NCI-H146 treated with DMSO at 0.1 percent for 48 hours (cell line): ENCODE measurements around the gene ASPG.

Source experiments
- DNase-seq: peaks from one replicate; lab custom pipeline; 2025; ENCODE audit not compliant: unreplicated experiment; lab: John Stamatoyannopoulos, UW

Gene ASPG

DNA sequence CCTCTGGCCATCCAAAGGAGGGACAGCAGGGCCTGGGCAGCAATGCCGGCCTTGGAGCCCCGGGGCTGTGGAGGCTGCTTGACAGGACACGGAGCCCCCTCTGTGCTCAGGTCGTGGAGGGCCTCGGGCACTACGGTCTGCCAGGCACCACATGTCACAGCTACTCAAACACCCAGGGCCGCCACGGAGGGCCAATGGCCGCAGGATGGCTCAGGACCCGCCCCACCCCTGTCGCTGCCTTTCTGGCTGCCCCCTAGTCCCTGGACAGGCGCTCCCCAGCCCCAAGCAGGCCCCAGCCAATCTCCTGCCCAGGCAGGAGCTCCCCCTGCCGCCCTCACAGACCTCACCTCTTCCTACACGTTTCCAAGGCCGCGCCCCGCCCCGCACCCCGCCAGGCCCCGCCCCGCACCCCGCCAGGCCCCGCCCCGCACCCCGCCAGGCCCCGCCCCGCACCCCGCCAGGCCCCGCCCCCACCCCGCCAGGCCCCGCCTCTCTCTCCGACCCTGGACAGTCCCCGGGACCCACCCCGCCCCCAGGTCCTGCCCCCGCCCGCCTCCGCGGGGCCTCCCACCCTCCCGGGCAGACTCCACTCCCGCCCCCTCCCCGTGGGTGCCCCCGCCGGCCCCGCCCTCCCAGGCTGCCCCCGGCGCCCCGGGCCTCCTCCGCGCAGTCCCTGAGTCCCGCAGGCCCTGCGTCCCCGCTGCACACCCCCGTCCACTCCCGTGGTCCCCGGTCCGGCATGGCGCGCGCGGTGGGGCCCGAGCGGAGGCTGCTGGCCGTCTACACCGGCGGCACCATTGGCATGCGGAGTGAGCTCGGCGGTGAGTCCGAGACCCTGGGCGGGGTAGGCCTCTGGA, at the start of gene ASPG:
ASPG (plus strand) TSS at position 669 of the 857 bp plus-strand sequence; CDS start at position 740, 71 bp downstream.
- DNase-seq, result no peak

DNA sequence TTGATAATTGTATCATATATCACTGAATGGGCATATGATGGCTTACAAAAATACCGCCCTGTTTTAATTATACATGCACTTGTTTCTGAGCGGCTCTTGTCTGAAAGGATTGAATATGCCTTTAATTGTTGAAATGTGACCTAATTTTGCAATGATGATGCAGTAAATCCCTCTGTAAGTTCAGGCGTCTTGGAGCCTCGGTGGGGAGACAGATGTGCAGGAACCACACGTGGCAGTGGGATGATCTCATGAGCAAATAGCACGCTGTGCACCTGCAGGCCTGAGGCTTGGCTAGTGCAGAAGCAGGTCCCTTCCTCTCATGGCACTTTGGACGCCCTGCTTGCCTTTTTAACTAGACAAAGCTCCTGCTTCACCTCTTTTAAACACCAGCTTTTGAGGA, 49.3 kb upstream of the ASPG start:
- no peak for DNase-seq

DNA sequence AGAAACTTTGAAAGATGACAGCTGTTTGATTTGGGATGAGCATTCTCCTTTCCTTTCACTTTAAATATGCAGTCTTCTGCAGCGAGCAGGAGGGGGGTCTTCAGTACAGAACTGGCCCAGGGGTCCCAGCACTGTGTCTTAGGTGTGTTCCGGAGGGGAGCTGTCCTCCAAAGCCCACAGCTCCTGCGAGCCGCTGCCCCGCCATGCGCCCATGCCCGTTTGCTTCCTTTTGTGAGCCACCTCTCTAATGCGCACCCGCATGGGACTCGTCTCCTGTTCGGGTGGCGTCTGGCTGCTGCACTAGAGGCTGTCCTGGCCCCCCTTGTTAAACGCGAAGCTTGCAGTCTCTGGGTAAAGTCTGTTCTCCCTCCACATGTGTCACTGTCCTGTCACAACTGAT, 48.4 kb upstream of the ASPG start:
- DNase-seq, result no peak

DNA sequence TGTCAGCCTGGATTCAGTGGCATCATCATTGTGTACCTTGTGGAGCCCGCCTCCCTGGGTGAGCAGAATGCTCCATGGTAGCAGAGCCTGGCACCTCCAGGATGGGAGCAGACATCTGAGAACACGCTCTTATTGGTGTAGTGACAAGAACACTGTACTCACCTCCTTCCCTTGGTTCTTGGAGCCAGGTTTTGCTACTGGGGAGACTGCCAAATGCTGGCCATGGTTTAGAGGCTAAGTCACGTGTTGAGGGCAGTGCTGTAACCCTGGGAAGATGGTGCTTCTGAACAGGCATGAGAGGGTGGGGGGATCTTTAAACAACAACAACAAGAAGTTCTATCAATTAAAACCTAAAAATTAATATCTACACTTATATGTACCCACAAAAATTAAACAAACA, 47.6 kb upstream of the ASPG start:
- DNase-seq, result no peak

DNA sequence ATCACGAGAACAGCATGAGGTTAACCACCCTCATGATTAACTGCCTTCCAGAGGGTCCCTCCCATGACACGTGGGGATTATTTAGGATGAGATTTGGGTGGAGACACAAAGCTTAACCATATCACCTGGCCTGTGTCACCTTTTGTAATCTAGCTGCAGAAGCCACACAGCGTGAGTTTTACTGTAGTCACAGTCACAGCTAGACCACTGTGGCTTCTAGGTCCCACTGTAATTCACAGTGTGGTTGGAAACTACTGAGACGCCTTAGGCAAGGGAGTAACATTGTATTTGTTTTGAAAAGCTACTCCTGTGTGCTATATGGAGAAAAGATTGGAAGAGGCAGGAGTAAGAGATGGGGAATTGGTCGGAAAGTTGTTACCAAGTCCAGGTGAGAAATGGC, 46.3 kb upstream of the ASPG start:
- DNase-seq, result no peak

DNA sequence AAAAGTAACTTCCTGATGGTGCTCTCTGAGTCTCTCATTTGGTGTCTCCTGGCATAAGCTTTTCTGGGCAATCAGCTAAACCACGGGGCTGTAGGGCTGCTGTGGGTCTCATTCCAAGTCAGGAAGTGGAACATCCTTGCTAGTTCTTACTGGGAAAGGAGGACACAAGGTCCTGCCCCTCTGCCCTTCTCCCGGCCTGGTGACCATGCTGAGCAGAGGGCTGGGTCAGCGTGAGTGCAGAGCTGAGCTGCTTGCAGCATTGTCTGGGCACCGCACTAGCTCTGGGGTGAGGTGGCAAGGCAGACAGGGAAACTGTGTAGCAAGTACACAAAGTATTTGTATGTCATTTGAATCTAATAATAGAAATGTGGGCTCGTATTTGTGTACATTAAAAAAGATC, 45.0 kb upstream of the ASPG start:
- no peak for DNase-seq

DNA sequence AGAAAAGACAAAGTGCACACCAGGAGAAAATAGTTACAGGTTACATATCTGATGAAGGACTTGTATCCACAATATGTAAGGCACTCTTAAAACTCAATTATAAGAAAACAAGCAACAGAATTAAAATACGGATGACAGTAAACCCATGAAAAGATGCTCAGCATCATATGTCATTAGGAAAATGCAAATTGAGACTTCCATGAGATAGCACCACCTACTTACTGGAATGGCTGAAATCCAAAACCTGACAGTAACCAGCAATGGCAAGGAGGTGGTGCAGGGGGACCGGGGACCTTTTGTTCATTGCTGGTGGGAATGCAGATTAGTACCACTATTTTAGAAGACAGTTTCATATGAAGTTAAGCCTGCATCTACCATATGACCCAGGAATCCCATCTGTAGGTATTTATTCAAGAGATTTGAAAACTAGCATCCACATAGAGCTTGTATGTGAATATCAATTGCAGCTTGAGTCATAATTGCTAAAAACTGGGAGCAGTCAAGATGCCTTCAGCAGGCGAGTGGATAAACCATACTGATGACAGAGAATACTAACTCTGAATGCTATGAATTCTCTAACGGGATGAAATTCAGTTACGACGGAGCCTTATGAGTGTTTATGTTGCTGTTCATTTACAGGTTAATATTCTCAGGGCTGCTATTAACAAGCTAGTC, 43.9 kb upstream of the ASPG start:
- no peak for DNase-seq

DNA sequence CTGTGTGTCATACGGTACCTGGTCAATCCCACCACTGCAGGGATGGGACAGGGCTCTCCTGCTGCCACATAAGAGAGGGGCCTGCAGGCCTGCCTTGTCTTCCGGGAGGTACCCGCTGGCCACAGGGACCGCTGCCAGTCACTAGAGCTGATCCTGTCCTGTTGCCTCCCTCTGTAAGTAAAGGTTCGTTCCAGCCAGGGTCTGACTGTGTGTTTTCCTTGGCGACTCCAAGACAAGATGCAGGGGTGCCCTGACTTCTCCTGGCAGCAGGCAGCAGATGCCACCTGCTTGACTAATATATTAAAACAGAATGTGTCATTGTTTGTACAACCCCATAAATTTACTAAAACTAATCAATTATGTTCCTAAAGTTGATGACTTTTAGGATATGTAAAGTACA, 41.5 kb upstream of the ASPG start:
- DNase-seq, result no peak

DNA sequence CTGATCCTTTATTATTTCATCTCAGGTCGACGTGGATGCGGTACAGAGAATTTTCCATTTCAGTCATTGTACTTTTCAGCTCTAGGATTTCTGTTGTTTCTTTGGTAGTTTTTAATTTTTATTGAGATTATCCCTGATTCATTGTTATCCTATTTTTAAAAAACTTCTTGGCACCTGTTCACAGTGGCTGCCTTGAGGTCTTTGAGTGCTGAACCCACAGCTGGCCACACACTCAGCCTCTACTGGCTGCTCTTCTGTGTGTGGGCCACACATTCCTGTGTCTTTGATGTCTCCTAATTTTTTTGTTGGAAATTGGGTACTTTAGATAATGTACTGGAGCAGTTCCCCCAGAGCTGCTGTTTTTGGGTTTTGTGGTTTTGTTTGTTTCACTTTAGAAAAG, 37.7 kb upstream of the ASPG start:
- no peak for DNase-seq

DNA sequence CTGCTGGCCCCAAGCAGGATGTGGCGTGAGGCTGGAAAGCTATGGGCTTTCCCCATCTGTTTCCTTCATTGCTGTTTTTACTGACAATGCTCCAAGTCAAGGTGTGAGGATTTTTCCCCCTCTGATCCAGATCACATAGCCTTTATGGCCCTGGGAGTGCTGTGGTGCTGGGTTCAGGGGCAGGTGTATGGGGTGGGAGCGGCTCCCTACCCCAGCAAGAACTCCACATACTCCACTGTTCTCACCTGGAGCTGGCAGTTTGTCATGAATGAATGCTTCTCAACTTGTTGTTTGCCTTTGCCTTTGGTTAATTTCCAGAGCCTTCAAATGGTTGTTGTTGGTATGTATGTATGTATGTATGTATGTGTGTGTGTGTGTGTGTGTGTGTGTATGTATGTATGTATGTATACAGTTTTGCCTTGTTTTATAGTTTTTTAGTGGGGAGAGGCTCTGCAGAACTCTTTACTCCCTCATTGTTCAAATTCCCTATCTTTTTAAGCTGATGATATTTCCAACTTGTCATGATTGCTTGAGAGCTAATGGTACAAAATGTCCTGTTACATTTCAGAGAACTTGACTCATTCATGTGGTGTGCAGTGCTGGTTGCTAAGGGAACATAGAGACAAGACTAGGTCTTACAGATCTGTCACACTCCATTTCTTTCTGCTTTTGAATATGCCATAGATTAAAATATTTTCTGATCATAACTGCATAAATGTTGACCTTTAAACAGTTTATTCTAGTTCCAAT, 36.6 kb upstream of the ASPG start:
- no peak for DNase-seq

DNA sequence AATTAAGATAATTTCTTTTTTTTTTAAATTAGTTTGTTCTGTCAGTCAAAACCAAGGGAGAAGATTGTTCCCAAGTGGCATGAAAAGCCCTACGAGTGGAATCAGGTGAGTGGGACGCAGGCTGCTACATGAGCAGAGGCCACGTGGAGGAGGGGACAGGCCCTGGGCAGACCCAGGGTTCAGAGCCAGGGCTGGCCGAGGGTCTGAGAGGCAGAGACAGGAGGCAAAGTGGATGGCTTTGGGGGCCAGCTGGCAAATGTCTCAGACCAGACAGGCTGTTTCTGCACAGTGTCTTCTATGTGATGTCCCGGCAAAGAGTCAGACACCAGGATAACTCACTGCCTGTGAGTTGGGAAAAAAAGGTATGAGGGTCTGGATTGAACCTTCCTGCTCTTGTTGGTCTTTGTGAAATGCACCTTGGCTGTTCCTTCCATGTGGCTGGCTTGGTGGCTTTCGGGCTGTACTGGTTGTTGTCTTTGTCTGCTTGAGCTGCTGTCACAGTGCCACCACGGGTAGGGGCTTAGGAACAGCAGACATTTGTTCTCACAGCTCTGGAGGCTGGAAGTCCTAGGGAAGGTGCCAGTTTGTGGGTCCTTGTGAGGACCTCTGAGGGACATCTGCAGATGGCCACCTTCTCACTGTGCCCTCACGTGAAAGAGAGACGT, 35.8 kb upstream of the ASPG start:
- no peak for DNase-seq

DNA sequence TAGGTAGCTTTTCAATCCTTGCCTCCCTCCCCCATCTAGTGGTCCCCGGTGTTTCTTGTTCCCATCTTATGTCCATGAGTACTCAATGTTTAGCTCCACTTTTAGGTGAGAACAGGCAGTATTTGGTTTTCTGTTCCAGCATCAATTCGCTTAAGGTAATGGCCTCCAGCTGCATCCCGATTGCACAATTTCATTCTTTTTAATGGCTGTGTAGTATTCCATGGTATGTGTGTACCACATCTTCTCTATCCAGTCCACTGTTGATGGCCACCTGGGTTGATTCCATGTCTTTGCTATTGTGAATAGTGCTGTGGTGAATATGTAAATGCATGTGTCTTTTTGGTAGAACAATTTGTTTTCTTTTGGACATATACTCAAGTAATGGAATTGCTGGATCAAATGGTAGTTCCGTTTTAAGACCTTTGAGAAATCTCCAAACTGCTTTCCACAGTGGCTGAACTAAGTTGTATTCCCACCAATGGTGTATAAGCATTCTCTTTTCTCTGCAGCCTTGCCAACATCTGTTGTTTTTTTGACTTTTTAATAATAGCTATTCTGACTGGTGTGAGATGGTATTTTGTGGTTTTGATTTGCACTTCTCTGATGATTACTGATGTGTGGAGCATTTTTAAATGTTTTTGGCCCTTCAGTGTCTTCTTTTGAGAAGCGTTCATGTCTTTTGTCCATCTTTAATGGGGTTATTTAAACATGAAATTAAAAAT, 34.2 kb upstream of the ASPG start:
- no peak for DNase-seq

DNA sequence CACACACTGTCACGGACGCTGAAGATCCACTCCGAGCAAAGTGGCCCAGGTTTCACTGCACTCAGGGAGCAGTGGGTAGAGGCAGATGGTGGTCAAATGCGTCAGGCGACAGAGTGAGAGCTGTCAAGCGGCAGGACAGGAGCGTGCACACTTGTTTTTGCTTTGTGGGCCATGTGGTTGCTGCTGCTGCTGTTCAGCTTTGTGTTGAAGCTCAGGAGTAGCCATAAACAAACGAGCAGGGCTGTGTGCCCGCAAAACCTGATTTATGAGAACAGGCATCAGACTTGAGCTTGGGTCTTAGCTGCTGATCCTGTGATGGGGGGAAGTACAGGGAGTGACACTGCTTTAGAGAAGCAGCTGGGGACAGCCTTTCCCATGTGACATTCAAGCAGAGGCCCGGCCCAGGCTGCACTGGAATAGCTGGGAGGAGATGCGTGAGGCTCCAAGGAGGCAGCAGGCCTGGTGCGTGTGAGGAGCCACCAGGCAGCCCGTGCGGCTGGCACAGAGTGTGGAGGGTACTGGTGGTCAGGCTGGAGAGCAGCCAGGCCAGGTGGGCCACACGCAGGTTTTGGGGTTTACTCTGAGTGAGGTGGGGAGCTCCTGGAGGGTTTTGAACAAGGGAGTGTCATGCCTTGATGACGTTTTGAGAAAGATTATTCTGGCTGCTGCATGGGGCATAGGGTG, 31.1 kb upstream of the ASPG start:
- DNase-seq, result no peak

DNA sequence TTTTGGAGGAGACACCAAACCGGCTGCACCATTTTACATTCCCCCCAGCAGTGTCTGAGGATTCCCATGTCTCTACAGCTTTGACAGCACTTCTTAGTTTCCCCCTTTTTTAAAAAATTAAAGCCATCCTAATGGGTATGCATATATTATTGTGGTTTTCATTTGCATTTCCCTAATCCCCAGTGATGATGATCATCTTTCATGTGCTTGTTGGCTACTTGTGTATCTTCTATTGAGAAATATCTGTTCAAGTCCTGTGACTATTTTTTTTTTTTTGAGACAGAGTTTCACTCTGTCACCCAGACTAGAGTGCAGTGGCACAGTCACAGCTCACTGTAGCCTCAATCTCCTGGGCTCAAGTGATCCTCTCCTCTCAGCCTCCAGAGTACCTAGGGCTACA, 23.2 kb upstream of the ASPG start:
- DNase-seq, result no peak

DNA sequence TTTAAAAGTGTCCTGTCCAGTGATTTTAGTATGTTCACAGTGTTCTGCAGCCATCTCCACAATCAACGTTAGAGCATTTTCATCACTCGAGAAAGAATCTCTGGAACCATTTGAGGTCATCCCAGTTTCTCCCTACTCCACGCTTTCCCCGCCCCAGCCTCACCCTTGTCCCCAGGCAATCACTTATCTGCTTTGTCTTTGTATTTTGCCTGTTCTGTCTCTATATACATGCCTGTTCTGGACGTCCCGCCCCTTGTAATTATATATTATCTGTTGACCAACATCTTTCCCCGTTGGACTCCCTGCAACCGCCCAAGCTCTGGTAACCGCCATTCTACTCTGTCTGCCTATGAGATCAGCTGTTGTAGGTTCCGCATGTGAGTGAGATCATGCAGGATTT, 21.5 kb upstream of the ASPG start:
- no peak for DNase-seq

DNA sequence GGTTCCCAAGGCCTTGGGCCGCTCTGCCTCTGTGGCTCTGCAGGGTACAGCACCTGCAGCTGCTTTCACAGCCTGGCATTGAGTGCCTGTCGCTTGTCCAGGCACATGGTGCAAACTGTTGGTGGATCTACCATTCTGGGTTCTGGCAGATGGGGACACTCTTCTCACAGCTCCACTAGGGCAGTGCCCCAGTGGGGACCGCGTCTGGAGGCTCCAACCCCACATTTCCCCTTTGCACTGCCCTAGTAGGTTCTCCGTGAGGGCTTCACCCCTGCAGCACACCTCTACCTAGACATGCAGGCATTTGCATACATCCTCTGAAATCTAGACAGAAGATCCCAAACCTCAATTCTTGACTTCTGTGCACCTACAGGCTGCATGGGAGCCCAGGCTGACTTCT, 19.2 kb upstream of the ASPG start:
- DNase-seq, result no peak

DNA sequence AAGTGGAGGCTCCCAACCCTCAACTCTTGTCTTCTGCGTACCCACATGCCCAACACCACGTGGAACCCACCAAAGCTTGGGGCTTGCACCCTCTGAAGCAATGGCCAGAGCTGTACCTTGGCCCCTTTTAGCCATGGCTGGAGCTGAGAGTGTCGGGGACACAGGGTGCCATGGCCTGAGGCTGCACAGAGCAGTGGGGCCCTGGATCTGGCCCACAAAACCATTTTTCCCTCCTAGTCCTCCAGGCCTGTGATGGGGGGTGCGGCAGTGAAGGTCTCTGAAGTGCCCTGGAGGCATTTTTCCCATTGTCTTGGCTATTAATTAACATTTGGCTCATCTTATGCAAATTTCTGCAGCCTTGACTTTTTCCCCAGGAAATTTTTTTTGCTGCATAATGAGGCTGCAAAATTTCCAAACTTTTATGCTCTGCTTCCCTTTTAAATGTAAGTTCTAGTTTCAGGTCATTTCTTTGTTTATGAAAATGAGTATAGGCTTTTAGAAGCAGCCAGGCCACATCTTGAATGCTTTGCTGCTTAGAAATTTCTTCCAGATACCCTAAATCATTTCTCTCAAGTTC, 18.7 kb upstream of the ASPG start:
- no peak for DNase-seq

DNA sequence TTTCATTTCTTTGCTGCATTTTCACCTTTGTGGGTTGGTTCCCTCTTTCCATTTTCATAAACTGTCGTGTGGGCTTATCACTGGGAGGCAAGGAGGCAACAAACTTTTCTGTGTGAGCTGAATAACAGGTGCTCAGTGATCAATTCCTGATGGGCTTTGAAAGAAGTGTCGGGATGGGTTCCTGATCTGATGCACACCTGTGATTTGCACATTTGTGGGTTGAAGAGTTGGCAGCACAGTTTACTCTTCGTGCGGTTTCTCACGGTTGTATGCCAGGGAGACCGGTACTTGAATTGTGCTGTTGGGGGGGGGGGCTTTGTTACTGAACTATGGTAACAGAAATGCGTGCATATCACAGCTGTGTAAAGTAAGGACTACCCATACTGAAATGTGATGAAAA, 16.0 kb upstream of the ASPG start:
- no peak for DNase-seq

DNA sequence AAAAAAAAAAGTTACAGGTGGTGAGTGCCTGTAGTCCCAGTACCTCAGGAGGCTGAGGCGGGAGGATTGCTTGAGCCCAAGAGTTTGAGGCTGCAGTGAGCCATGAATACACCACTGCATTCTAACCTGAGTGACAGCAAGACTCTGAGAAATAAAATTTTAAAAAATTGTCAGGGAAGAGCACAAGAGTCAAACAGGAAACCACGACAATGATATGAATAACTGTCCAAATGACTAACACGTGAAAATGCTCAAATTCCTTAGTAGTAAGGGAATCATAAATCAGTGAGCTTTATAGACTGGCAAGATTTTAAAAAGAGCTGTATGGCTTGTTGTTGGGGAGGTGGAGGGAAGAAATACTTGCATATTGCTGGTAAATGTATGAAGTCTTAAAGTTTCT, 12.9 kb upstream of the ASPG start:
- no peak for DNase-seq

DNA sequence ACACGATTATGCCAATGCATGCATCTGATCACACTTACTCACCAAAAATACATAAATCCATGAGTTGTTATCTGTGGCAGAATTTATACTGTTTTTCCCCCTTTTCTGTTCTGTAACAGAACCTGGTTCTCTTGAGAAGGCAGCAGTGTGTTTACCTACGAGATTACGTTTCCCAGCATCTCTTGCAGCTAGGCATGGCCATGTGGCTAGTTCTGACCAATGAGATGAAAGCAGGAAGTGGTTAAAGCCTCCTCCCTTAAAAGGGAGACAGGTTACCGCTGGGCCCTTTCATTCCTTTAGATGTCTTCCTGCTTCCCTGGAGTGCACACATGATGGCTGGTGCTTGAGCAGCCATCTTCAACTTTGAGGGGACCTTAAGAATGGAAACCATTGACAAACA, 11.7 kb upstream of the ASPG start:
- no peak for DNase-seq
